Measurements from ENCODE around the gene ZNF668.

GRCh38 chr16:31074814-31075183, 759 bp upstream of the ZNF668 start:
- TF ChIP-seq YY1 (IDR thresholded peaks at IDR 0.05) (no peak), CTCF (IDR thresholded peaks at IDR 0.05; ENCODE audit: low read depth, low read length, missing input control) (no peak), RAD21 (IDR thresholded peaks at IDR 0.05) (no peak), NR2F2 (IDR thresholded peaks at IDR 0.05) (no peak), GABPA (IDR thresholded peaks at IDR 0.05 in 1 of 2, conservative IDR thresholded peaks at IDR 0.05 in 1 of 2) (no peak), FOXA1 (IDR thresholded peaks at IDR 0.05) (no peak), FOXA2 (IDR thresholded peaks at IDR 0.05) (no peak), TAF1 (conservative IDR thresholded peaks at IDR 0.05) (no peak)

All from liver (tissue), 3 donors.